Raji (cell line): ENCODE data around the gene SDC3.

Source experiments
- POLR2A ChIP-seq: IDR thresholded peaks from 2 replicates; pipeline ENCODE4 v1.6.1; 2011; ENCODE audit warnings: low read depth, low read length, control low read depth; ENCODE audit not compliant: insufficient read depth

SDC3 gene

GRCh38 chr1:30845904-30846290 lies 62.7 kb downstream of the SDC3 start:
- TF ChIP-seq POLR2A, result no peak

GRCh38 chr1:30845237-30845903 lies 63.2 kb downstream of the SDC3 start:
- no peak for TF ChIP-seq POLR2A

- TF ChIP-seq POLR2A, result no peak
Measured at GRCh38 chr1:30844631-30845030, 63.9 kb downstream of the SDC3 start.

GRCh38 chr1:30842697-30843354 lies 65.7 kb downstream of the SDC3 start:
- TF ChIP-seq POLR2A, result no peak

GRCh38 chr1:30840904-30841598 lies 67.5 kb downstream of the SDC3 start:
- TF ChIP-seq POLR2A, result no peak

- no peak for TF ChIP-seq POLR2A
Measured at GRCh38 chr1:30839827-30840359, 68.7 kb downstream of the SDC3 start.

GRCh38 chr1:30838996-30839395 lies 69.6 kb downstream of the SDC3 start:
- no peak for TF ChIP-seq POLR2A

- no peak for TF ChIP-seq POLR2A
Measured at GRCh38 chr1:30837653-30838052, 70.9 kb downstream of the SDC3 start.

- TF ChIP-seq POLR2A, result no peak
Measured at GRCh38 chr1:30834253-30834652, 74.3 kb downstream of the SDC3 start.

- no peak for TF ChIP-seq POLR2A
Measured at GRCh38 chr1:30830537-30830936, 78.0 kb downstream of the SDC3 start.

- TF ChIP-seq POLR2A, result no peak
Measured at GRCh38 chr1:30829889-30830288, 78.7 kb downstream of the SDC3 start.

GRCh38 chr1:30824736-30825429 lies 83.7 kb downstream of the SDC3 start:
- no peak for TF ChIP-seq POLR2A

GRCh38 chr1:30823969-30824735 lies 84.4 kb downstream of the SDC3 start:
- TF ChIP-seq POLR2A, result no peak

- TF ChIP-seq POLR2A, result no peak
Measured at GRCh38 chr1:30823627-30823968, 85.0 kb downstream of the SDC3 start.
